MCF 10A (cell line): ENCODE results near the gene KCNC4. TPM values are rescaled to one million over a fixed set of nuclear protein-coding genes. Genes with fewer than 3 reads are reported as not detected.

Experiments
- BruUV-seq: library from RNA; stranded (reverse); fragments of 400-500 nt; replicated peaks from 2 replicates; lab custom pipeline; 2021; lab: Mats Ljungman, UMichigan
- CTCF ChIA-PET: fragments of 300-600 bp; sonication (Branson Sonifier 250); formaldehyde crosslinking; extraction: SDS; loops from one replicate; lab custom pipeline; 2021; ENCODE audit warnings: antibody characterized with exemption, inconsistent platforms; lab: Yijun Ruan, JAX
- POLR2A ChIA-PET: fragments of 300-600, 350-650 bp; sonication (Branson Sonifier 250); formaldehyde crosslinking; extraction: SDS; loops from one replicate; lab custom pipeline; 2020; ENCODE audit warnings: antibody characterized with exemption, inconsistent platforms; lab: Yijun Ruan, JAX
- DNase-seq: peaks from one replicate; pipeline ENCODE4 v3.0.0-alpha.2; 2018; ENCODE audit not compliant: unreplicated experiment
- H3K27ac Mint-ChIP-seq: one replicate; pipeline ENCODE4 v1.8.0; 2022; ENCODE audit warnings: mild to moderate bottlenecking, low read depth, mixed read lengths; ENCODE audit not compliant: unreplicated experiment
- H3K27me3 Mint-ChIP-seq: one replicate; pipeline ENCODE4 v1.8.0; 2022; ENCODE audit warnings: mixed read lengths; ENCODE audit not compliant: insufficient read depth, unreplicated experiment
- H3K36me3 Mint-ChIP-seq: one replicate; pipeline ENCODE4 v1.8.0; 2022; ENCODE audit warnings: mild to moderate bottlenecking, moderate library complexity, mixed read lengths; ENCODE audit not compliant: insufficient read depth, unreplicated experiment
- H3K4me1 Mint-ChIP-seq: one replicate; pipeline ENCODE4 v1.8.0; 2022; ENCODE audit warnings: mixed read lengths; ENCODE audit not compliant: insufficient read depth, unreplicated experiment
- H3K4me3 Mint-ChIP-seq: one replicate; pipeline ENCODE4 v1.8.0; 2022; ENCODE audit warnings: mild to moderate bottlenecking, moderate library complexity, mixed read lengths; ENCODE audit not compliant: unreplicated experiment
- H3K9me3 Mint-ChIP-seq: one replicate; pipeline ENCODE4 v1.8.0; 2022; ENCODE audit warnings: mixed read lengths; ENCODE audit not compliant: unreplicated experiment
- intact Hi-C: fragments of 100-400 bp; cut with micrococcal nuclease; formaldehyde crosslinking; loops from 2 replicates; pipeline ENCODE4 v1.14.1; 2022
- total RNA-seq: library from RNA; stranded (reverse); gene quantifications from 2 replicates; pipeline ENCODE4 v1.2.3, GENCODE V29; 2022
- TF ChIP-seq, protein P1 (sequence below): fragments of 200-600 bp; IDR thresholded peaks from one replicate; pipeline ENCODE4 v1.8.0; 2022; ENCODE audit warnings: antibody characterized with exemption, mild to moderate bottlenecking; ENCODE audit not compliant: unreplicated experiment

KCNC4 gene
- total RNA-seq, 1 experiment from 2014 or later, result 1.3 TPM

GRCh38 chr1:110215621-110216515, 5.8 kb downstream of the KCNC4 start:
- DNase-seq, result no peak
- intact Hi-C loops, result no loop called here
- Mint-ChIP-seq H3K36me3 (no peaks in the 10 kb centered on the region), H3K27me3 (no peaks in the 10 kb centered on the region), H3K27ac (no peak overlapping the region), H3K9me3 (no peaks in the 10 kb centered on the region), H3K4me1 (peaks cover 5% of the 10 kb centered on the region), H3K4me3 (no peak overlapping the region)
- POLR2A ChIA-PET, result no interaction called here
- TF ChIP-seq, protein P1, sequence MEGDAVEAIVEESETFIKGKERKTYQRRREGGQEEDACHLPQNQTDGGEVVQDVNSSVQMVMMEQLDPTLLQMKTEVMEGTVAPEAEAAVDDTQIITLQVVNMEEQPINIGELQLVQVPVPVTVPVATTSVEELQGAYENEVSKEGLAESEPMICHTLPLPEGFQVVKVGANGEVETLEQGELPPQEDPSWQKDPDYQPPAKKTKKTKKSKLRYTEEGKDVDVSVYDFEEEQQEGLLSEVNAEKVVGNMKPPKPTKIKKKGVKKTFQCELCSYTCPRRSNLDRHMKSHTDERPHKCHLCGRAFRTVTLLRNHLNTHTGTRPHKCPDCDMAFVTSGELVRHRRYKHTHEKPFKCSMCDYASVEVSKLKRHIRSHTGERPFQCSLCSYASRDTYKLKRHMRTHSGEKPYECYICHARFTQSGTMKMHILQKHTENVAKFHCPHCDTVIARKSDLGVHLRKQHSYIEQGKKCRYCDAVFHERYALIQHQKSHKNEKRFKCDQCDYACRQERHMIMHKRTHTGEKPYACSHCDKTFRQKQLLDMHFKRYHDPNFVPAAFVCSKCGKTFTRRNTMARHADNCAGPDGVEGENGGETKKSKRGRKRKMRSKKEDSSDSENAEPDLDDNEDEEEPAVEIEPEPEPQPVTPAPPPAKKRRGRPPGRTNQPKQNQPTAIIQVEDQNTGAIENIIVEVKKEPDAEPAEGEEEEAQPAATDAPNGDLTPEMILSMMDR, result no peak
- BruUV-seq, result no TSS peak
- CTCF ChIA-PET, result interaction anchor here (0.6 to 19.1 kb wide), 6 partner anchors 8 to 280 kb away, joined by 3 to 1128 read pairs (median 8); no protein-coding TSS in a partner anchor

DNA sequence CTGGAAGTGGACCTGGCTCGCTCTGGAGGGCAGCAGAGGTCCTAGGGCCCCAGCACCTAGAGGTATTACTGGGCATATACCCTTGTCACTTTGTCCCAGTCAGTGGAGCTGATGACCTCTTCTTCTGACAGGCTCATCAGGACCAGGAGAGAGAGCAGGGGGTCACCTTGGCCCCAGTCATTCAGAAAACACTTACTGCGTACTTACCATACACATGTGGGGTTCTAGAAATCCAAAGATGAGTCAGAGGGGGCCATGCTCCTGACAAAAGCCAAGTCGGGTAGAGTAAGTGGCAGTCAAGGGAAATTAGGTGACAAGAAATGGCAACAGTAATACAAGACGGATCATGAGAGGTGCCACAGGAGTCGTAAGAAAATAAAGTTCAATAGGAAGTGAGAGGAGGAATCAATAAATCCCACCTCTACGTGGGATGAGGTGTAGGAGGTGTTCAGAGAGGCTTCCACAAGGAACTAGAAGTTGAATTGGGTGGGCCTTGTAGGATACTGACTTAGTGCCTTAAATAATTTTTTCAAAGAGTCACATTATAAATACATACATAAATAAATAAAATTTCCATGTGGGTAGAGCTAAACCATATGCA, 6.8 kb downstream of the KCNC4 start:
- intact Hi-C loops, result no loop called here
- CTCF ChIA-PET, result interaction anchor here (1.0 to 19.1 kb wide), 5 partner anchors 10 to 279 kb away, joined by 3 to 1128 read pairs (median 10); no protein-coding TSS in a partner anchor

DNA sequence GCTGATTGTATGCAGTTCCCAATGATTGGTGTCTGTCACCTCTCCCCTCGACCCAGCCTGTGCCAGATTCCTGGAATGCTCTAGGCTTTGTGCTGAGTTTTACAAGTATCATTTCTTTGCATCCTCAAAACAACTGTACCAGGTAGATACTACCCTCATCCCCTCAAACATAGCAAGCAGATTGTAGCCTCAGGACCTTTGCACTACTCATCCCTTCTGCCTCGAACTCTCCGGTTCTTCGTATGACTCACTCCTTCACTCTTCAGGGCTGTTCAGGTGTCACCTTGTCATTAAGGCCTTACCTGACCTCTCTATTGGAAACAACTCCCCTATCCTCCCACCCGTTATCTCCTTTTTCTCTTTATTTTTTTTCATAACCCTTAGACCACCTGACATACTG, 8.0 kb downstream of the KCNC4 start:
- no peak overlapping the region for H3K4me3 Mint-ChIP-seq
- no peaks in the 10 kb centered on the region for H3K27me3 Mint-ChIP-seq
- BruUV-seq, result no TSS peak
- no peak overlapping the region for H3K27ac Mint-ChIP-seq
- TF ChIP-seq, protein P1, result no peak
- intact Hi-C loops, result no loop called here
- no peaks in the 10 kb centered on the region for H3K9me3 Mint-ChIP-seq
- POLR2A ChIA-PET, result no interaction called here
- no peaks in the 10 kb centered on the region for H3K4me1 Mint-ChIP-seq
- CTCF ChIA-PET, result interaction anchor here (1.0 kb wide), 1 partner anchor 11 kb away, joined by 6 read pairs; no protein-coding TSS in a partner anchor
- DNase-seq, result no peak
- no peaks in the 10 kb centered on the region for H3K36me3 Mint-ChIP-seq

More for the DNA sequence above, 6.8 kb downstream of the KCNC4 start:
- DNase-seq, result no peak
- Mint-ChIP-seq H3K9me3 (no peaks in the 10 kb centered on the region), H3K4me3 (no peak overlapping the region), H3K27ac (no peak overlapping the region), H3K36me3 (no peaks in the 10 kb centered on the region), H3K4me1 (peaks cover 5% of the 10 kb centered on the region), H3K27me3 (no peaks in the 10 kb centered on the region)
- POLR2A ChIA-PET, result no interaction called here
- no TSS peak for BruUV-seq
- TF ChIP-seq, protein P1, result no peak

DNA sequence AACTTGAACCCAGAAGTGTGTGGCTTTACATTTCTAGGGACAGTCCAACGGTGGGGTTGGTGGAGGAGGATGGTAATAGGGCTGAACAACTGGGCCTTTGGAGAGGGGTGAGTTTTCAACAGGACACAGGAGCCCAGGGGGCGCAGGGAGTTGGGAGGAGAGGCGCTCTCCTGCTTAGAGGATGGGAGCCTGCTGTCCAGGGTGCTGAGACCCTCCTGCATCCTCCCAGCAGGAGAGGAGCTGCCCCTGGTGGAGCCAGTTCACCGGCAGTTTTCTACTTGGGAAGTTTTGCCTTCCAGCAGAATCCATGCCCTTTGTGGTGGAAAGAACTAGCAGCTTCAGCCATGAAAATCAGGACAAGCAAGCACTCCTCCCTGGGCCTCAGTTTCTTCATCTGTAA, 8.6 kb downstream of the KCNC4 start:
- no peaks in the 10 kb centered on the region for H3K9me3 Mint-ChIP-seq
- no peaks in the 10 kb centered on the region for H3K36me3 Mint-ChIP-seq
- intact Hi-C loops, result no loop called here
- H3K27ac Mint-ChIP-seq, result no peak overlapping the region
- H3K4me1 Mint-ChIP-seq, result no peaks in the 10 kb centered on the region
- no TSS peak for BruUV-seq
- CTCF ChIA-PET, result interaction anchor here (0.6 to 2.4 kb wide), 6 partner anchors 10 to 130 kb away, joined by 3 to 18 read pairs (median 4); no protein-coding TSS in a partner anchor
- H3K4me3 Mint-ChIP-seq, result no peak overlapping the region
- no peaks in the 10 kb centered on the region for H3K27me3 Mint-ChIP-seq
- POLR2A ChIA-PET, result no interaction called here
- no peak for DNase-seq
- TF ChIP-seq, protein P1, result no peak
